ENCODE data around the gene SCT.

SCT gene

GRCh38 chr11:643849-644738 lies 17.1 kb upstream of the SCT start:
- no peak for DNase-seq

DNA sequence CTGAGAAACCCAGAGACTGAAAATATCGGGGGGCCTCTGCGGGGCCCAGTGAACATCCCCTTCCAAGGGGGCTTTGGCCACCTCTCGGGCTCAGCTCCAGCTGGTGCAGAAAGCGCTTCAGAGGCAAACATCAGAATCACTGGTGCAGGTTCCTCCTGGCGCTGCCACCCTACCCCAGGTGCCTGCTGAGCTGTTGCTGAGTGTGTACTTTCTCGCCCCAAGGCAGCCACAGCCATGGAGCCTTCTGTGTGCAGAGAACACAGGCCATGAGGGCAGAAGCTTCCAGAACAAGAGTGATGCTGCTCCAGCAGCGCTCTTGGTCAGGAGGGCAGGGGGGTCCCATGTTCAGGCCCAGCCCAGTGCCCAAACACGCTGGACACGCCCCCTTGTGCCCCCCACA lies 16.4 kb upstream of the SCT start:
- DNase-seq, result no peak

GRCh38 chr11:641806-642370 lies 14.9 kb upstream of the SCT start:
- DNase-seq, result no peak

- DNase-seq, result no peak
Measured at GRCh38 chr11:640021-640706, 13.2 kb upstream of the SCT start.

DNA sequence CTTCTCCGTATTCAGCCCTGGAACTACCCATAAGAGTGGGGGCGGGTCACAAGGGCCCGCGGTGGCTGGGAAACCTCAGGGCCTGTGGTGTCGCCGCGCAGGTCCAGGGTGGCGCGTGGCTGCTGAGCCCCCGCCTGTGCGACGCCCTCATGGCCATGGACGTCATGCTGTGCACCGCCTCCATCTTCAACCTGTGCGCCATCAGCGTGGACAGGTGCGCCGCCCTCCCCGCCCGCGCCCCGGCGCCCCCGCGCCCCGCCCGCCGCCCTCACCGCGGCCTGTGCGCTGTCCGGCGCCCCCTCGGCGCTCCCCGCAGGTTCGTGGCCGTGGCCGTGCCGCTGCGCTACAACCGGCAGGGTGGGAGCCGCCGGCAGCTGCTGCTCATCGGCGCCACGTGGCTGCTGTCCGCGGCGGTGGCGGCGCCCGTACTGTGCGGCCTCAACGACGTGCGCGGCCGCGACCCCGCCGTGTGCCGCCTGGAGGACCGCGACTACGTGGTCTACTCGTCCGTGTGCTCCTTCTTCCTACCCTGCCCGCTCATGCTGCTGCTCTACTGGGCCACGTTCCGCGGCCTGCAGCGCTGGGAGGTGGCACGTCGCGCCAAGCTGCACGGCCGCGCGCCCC lies 12.5 kb upstream of the SCT start:
- no peak for DNase-seq

- DNase-seq, result no peak
Measured at GRCh38 chr11:638631-639331, 11.8 kb upstream of the SCT start.

GRCh38 chr11:637593-638521 lies 10.9 kb upstream of the SCT start:
- no peak for DNase-seq

DNA sequence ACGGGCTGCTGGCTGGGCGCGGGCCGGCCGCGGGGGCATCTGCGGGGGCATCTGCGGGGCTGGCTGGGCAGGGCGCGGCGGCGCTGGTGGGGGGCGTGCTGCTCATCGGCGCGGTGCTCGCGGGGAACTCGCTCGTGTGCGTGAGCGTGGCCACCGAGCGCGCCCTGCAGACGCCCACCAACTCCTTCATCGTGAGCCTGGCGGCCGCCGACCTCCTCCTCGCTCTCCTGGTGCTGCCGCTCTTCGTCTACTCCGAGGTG lies 10.3 kb upstream of the SCT start:
- DNase-seq, result no peak

DNA sequence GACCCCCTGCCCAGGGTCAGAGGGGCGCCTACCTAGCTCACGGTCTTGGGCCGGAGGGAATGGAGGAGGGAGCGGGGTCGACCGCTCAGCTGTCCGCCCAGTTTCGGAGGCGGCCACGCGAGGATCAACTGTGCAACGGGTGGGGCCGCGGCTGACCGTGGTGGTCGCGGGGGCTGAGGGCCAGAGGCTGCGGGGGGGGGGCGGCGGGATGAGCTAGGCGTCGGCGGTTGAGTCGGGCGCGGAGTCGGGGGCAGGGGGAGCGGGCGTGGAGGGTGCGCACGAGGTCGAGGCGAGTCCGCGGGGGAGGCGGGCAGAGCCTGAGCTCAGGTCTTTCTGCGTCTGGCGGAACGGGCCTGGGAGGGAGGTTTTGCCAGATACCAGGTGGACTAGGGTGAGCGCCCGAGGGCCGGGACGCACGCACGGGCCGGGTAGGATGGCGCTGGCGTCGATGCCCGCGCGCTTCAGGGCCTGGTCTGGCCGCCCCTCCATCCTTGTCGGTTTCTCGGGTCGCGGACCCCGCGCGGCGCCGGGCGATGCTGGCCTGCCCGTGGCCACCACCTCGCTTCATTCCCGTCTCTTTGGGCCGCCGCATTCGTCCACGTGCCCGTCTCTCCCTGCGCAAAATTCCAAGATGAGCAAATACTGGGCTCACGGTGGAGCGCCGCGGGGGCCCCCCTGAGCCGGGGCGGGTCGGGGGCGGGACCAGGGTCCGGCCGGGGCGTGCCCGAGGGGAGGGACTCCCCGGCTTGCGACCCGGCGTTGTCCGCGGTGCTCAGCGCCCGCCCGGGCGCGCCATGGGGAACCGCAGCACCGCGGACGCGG lies 9.7 kb upstream of the SCT start, which contains the start of gene DRD4:
TSS of gene DRD4 (plus strand) at position 759 of the 822 bp plus-strand sequence. CDS start at position 795, 36 bp downstream.
- peak in 1 of 5 experiments; percentile 5 for DNase-seq

DNA sequence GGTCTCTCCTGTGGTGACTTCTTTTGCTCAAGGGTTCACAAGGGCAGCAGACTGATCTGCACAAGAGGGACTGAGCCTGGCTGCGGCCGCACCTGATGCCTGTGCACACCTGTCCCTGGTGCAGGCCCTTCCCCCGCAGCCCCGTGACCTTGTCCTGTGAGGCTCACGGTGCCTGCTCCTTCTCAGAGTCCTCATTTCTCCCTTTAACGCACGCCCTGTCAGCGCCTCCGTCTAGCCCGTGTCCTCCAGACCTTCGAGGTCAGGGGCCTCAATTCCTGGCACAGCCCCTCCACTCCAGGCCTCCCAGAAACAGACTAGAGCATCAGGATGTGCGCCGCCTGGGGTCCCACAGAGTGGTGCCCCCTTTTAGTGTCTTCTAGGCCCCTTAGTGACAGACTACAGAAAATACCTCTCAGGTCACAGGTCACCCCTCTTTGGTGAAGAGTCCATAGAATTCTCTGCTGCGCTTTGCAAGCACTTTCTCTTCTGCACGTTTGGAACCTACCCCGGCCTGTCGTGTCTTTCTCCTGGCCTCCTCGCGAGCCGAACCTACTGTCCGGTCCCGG lies 9.0 kb upstream of the SCT start:
- peak in 1 of 5 experiments; percentile 5 for DNase-seq

DNA sequence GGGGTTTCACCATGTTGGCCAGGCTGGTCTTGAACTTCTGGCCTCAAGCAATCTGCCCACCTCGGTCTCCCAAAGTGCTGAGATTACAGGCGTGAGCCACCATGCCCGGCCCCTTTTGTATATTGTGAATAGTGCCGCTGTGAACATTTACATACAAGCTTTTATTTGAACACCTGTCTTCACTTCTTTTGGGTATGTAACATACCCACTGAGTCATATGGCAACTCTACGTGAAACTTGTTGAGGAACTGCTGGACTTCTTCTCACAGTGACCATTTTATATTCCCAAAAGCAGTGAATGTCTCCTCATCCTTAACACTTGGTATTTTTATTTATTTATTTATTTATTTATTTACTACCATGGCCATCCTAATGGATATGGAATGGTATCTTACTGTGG lies 3.9 kb upstream of the SCT start:
- DNase-seq, result no peak

DNA sequence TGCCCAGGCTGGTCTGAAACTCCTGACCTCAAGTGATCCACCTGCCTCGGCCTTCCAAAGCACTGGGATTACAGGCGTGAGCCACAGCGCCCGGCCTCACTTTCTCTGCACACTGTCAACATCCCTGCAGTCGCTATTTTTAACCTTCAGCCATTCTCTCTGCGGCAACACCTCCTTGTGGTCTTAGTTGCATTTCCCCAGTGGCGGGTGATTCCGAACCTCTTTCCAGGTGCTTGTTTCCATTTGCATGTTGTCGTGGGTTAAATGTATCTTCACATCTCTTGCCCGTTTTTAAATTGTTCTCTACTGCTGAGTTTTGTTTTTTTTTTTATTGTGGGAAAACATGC lies 2.2 kb upstream of the SCT start:
- no peak for DNase-seq

GRCh38 chr11:628056-628455 lies 1.1 kb upstream of the SCT start:
- no peak for DNase-seq

DNA sequence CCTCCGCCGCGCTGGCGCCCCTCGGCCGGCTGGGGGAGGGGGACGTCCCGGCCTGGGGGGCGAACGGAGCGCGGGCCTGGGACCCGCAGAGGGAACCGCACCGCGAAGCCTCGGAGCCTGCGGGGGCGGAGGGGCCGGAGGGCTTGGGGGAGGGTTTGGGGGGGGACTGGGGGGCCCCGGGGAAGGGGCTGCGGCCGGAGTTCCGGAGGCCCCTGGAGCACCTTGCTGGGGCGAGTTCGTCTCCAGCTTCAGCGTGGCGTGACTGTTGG lies 261 bp upstream of the SCT start:
- no peak for DNase-seq

DNA sequence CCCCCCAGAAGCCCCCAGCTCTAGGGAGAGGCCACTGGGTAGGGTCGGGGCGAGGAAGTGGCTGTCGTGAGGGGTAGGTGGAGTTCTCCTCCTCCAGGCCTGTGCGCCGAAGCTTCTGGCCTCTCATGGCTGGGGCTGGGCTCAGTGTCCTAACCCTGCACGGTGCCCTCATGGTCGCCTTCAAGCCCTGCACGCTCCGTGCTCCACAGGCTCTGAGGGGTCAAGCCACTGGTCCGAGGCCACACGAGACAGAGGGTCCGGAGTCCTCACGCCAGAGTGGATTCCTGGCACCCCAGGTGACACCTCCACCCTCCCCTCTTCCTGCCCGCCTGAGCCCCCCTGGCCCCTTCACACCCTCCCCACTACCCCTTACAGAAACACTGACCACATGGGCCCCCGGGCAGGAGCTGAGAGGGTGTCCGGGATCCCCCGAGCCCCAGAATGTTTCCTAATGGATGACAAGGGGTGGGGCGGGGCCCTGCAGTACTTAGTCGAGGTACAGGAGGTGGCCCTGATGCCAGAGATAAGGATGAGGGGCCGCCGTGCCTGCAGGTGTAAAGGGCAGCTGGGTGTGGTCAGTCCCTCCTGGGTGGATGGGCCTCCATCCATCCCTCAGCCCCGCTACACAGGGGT lies 1.2 kb downstream of the SCT start:
- DNase-seq, result no peak

DNA sequence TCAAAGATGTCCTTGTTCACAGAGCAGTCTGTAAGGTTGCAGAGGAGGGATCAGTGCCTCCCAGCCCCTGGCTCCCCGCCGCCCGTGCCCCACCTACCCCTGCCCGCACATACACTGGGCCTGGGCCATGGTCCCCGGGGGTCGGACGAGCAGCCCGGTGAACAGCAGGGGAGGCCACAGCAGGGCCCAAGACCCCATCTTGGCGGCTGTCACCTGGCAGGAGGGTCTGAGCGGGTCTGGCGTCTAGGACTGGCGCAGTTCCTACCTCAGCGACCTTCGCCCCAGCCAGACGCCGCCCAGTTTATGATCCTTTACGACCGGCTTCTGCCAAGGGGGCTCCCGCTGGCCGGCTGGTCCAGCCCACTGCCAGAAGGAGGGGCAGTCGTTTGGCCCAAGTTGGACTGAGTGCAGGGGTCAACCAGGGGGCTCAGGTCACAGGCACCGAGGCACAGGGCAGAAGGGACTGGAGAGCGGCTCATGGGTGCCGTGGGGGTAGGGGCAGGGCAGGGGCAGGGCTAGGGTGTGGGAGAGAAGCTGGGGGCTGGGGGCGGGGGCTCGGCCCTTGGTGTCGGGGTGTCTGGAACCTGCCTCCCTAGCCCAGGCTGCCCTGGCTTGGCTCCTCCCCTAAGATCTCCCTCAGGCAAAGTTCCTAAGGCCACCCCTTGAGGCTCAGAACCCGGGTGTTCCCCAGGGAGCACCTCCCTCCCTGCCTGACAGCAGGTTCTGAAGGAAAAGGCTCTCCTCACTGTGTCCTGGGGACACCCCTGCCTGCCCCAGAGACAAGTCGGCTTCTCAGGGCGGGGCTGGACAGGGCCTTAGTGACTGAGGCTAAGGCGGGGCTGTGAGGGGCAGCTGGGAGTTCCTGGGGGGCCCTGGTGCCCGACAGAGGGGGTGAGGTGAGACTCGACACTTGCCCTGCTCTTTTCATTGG lies 2.0 kb downstream of the SCT start, which contains the start of gene CDHR5:
TSS of gene CDHR5 (minus strand) at position 251 of the 931 bp plus-strand sequence. CDS start at position 198, 53 bp downstream.
- no peak for DNase-seq

- DNase-seq, result no peak
Measured at GRCh38 chr11:623999-624704, 2.8 kb downstream of the SCT start.

DNA sequence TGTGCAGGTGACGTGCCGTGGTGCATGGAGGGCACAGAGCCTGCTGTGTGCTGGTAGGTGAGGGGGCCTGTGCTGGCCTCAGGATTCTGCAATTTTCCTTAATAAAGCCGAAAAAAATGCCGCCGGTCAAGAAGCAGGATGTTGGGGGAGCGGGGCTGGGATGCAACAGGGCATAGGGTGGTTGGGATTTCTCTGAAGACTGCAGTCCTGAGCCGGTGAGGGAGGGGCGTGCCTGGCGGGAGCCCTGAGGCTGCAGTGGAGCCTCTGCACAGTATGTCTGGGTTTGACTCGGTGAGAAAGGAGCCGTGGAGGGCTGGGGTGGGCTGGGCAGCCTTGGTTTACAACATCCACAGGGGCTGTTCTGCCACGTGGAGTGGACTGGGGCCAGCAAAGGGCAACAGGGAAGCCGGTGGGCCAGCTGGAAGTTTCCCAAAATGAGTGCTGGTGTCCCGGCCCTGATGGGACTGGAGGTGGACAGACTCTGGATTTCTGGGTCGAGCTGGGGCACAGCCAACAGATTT lies 3.6 kb downstream of the SCT start:
- no peak for DNase-seq

All from T-helper 2 cell (primary cell).